DND-41 (cell line): ENCODE data around the gene IL4R.

Source experiments
- EZH2 ChIP-seq: IDR thresholded peaks from 3 replicates; pipeline ENCODE4 v1.6.1; 2012; ENCODE audit warnings: borderline replicate concordance, low read depth, mild to moderate bottlenecking, moderate library complexity, low read length, inconsistent platforms; ENCODE audit not compliant: severe bottlenecking
- TF ChIP-seq, protein P1 (sequence below): IDR thresholded peaks from 2 replicates; pipeline ENCODE4 v1.5.1; 2012; ENCODE audit warnings: borderline replicate concordance, low read length, moderate library complexity, mild to moderate bottlenecking; ENCODE audit not compliant: poor library complexity, severe bottlenecking; ENCODE audit errors: extremely low read depth

DNA sequence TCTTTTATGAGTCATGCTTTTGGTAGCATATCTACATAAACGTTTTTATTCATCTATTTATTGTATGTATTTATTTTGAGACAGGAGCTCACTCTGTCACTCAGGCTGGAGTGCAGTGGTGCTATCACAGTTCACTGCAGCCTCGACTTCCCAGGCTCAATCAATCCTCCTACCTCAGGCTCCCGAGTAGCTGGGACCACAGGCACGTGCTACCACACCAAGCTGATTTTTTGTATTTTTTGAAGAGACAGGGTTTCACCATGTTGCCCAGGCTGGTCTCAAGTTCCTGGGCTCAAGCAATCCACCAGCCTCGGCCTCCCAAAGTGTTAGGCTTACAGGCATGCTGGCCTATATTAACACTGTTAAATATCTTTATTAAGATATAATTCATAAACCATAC is 20.4 kb upstream of the IL4R start:
- TF ChIP-seq, protein P1, sequence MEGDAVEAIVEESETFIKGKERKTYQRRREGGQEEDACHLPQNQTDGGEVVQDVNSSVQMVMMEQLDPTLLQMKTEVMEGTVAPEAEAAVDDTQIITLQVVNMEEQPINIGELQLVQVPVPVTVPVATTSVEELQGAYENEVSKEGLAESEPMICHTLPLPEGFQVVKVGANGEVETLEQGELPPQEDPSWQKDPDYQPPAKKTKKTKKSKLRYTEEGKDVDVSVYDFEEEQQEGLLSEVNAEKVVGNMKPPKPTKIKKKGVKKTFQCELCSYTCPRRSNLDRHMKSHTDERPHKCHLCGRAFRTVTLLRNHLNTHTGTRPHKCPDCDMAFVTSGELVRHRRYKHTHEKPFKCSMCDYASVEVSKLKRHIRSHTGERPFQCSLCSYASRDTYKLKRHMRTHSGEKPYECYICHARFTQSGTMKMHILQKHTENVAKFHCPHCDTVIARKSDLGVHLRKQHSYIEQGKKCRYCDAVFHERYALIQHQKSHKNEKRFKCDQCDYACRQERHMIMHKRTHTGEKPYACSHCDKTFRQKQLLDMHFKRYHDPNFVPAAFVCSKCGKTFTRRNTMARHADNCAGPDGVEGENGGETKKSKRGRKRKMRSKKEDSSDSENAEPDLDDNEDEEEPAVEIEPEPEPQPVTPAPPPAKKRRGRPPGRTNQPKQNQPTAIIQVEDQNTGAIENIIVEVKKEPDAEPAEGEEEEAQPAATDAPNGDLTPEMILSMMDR = no peak
- TF ChIP-seq EZH2 = no peak
